Measurements from ENCODE around the gene PKN1.

The PKN1 gene

DNA sequence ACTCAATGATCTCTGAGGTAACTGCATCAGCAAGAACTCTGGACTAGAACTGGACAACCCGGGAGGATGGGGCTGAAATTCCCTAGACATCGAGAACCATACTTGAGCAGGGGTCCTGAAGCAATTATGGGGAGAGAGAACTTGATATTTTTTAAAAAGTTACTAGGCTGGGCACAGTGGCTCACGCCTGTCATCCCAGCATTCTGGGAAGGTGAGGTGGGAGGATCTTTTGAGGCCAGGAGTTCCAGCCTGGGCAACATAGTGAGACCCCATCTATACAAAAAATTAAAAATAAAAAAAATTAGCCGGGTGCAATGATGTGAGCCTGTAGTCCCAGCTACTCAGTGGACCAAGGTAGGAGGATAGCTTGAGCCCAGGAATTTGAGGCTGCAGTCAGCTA is 87.4 kb downstream of the PKN1 start:
- Histone ChIP-seq H3K4me3 (ENCODE audit: low read depth, low read length) (no peak overlapping the region), H3K9me3 (ENCODE audit: control insufficient read depth, insufficient read depth, low read depth, low read length) (no peaks in the 10 kb centered on the region), H3K36me3 (ENCODE audit: control insufficient read depth, insufficient read depth, low read length) (peaks cover 12% of the 10 kb centered on the region), H3K4me1 (ENCODE audit: control insufficient read depth, insufficient read depth, low read length) (peaks cover 20% of the 10 kb centered on the region), H3K27me3 (ENCODE audit: control insufficient read depth, insufficient read depth, low read length) (no peaks in the 10 kb centered on the region), H3K27ac (ENCODE audit: low read depth, low read length) (no peak overlapping the region), H3K9ac (ENCODE audit: low read length) (no peak overlapping the region)
